GM12865 (cell line): ENCODE results near the gene FBH1.
"Not testable (repeated sequence)": the region's sequence is repeated elsewhere in the genome, so short reads cannot be mapped to it uniquely, and the experiment has no call there.

Source experiments
- DNase-seq: peaks from one replicate; pipeline ENCODE4 v3.0.0; 2010; ENCODE audit warnings: low read depth
- H3K4me3 ChIP-seq: 2 replicates; pipeline ENCODE4 v1.5.1; 2011; ENCODE audit warnings: mild to moderate bottlenecking, low read depth, low read length, control low read depth
- TF ChIP-seq, protein P1 (sequence below): IDR thresholded peaks from 2 replicates; pipeline ENCODE4 v1.5.1; 2011; ENCODE audit warnings: low read length, control low read depth, low read depth, inconsistent platforms; ENCODE audit not compliant: insufficient read depth; ENCODE audit errors: missing control alignments

FBH1 gene

GRCh38 chr10:5961405-5962100 is 71.5 kb downstream of the FBH1 start:
- TF ChIP-seq, protein P1, sequence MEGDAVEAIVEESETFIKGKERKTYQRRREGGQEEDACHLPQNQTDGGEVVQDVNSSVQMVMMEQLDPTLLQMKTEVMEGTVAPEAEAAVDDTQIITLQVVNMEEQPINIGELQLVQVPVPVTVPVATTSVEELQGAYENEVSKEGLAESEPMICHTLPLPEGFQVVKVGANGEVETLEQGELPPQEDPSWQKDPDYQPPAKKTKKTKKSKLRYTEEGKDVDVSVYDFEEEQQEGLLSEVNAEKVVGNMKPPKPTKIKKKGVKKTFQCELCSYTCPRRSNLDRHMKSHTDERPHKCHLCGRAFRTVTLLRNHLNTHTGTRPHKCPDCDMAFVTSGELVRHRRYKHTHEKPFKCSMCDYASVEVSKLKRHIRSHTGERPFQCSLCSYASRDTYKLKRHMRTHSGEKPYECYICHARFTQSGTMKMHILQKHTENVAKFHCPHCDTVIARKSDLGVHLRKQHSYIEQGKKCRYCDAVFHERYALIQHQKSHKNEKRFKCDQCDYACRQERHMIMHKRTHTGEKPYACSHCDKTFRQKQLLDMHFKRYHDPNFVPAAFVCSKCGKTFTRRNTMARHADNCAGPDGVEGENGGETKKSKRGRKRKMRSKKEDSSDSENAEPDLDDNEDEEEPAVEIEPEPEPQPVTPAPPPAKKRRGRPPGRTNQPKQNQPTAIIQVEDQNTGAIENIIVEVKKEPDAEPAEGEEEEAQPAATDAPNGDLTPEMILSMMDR = no peak
- DNase-seq = no peak
- no peak overlapping the region for H3K4me3 ChIP-seq

DNA sequence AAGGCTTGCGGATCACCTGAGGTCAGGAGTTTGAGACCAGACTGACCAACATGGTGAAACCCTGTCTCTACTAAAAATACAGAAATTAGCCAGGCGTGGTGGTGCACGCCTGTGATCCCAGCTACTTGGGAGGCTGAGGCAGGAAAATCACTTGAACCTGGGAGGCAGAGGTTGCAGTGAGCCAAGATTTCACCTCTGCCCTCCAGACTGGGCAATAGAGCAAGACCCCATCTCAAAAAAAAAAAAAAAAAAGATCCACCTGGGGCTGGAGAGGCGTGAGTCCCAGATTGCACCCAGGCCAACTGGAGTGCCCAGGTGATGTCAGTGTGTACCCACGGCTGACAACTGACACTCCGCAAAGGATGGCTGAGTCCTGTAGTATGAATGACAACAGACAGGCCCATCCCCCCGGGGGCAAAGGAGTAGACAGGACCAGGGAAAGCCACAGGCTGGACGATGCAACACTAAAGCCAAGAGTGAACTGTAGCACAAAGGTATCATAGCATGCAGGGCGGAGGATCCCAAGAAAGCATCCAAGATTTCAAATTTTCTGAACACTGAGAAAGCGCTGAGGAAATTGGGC is 72.4 kb downstream of the FBH1 start:
- DNase-seq, H3K4me3 ChIP-seq: not testable (repeated sequence)

DNA sequence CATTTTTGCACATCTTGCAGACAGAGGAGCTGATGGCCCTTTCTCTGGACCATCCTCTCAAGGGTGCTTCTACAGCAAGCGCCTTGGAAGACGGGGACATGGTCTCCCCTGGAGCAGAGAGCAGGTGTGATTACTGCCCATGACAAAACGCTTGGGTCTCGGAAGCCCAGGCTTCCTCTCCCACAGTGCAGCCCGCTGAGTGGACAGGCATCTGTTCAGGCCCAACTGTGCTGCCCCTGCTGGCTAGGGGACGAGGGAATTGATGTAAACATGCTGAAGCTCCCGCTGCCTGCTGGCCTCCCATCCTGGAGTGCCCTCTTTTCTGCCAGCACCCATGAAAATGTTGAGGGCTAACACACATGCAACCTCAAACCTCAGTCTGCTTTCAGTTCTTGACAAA is 73.0 kb downstream of the FBH1 start:
- no peak for DNase-seq
- TF ChIP-seq, protein P1 = no peak
- no peak overlapping the region for H3K4me3 ChIP-seq

DNA sequence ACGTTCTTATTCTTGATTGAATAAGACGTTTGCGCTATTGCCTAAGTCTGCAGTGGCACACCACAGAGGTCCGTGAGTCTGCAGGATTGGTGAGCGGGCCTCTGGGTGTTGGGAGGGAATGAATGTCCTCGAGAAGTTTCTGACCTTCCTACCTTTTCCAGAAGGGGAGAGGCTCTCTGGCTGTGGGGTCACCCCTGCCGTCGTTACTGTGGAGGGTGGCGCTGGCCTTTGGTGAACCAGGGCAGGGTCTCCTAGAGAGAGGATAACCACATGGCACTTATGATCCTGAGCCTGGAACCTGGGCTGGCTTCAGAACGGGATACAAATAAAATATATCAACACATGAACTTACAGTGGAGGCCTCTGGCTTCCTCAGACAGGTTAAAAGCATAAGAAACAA is 73.5 kb downstream of the FBH1 start:
- H3K4me3 ChIP-seq = no peak overlapping the region
- DNase-seq = no peak
- TF ChIP-seq, protein P1 = no peak

DNA sequence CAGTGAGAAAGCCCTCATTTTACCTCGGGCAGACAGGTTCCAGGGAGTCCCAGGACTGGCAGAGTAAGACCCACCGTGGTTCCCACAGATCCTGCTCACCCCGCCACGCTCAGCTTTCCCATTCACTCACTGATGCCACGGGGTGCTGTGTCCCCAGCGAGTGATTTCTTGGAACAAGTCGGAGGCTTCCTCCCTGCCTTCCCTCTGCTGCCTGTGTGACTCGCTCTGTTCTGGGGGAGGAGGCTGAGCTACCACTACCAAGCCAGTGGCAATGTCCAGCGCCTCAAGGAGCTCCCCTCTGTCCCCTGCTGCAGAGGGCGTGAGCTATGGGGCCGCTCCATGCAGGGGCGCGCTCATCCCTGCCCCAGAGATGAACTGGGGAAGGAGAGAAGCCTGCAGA is 74.7 kb downstream of the FBH1 start:
- TF ChIP-seq, protein P1 = no peak
- no peak for DNase-seq
- H3K4me3 ChIP-seq = no peak overlapping the region

- no peak overlapping the region for H3K4me3 ChIP-seq
Observed at GRCh38 chr10:5965266-5965665, 75.2 kb downstream of the FBH1 start.

GRCh38 chr10:5968037-5968680 is 78.1 kb downstream of the FBH1 start:
- TF ChIP-seq, protein P1 = no peak
- H3K4me3 ChIP-seq = no peak overlapping the region
- DNase-seq = no peak

More at GRCh38 chr10:5965266-5965665, 75.2 kb downstream of the FBH1 start:
- DNase-seq = no peak
- TF ChIP-seq, protein P1 = no peak
